SHP77 (cell line): ENCODE measurements around the gene IFNK.
"Not testable (repeated sequence)": the region's sequence is repeated elsewhere in the genome, so short reads cannot be mapped to it uniquely, and the experiment has no call there.

Experiments used
- DNase-seq, 2 experiments: peaks; one replicate each; lab custom pipeline; 2025; lab: John Stamatoyannopoulos, UW

IFNK gene, protein sequence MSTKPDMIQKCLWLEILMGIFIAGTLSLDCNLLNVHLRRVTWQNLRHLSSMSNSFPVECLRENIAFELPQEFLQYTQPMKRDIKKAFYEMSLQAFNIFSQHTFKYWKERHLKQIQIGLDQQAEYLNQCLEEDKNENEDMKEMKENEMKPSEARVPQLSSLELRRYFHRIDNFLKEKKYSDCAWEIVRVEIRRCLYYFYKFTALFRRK

DNA sequence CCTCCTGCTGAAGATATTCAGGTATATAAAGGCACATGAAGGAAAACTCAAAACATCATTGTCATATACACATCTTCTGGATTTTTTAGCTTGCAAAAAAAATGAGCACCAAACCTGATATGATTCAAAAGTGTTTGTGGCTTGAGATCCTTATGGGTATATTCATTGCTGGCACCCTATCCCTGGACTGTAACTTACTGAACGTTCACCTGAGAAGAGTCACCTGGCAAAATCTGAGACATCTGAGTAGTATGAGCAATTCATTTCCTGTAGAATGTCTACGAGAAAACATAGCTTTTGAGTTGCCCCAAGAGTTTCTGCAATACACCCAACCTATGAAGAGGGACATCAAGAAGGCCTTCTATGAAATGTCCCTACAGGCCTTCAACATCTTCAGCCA, at the start of gene IFNK:
Gene IFNK (plus strand): TSS at position 55 of the 400 bp plus-strand sequence. CDS start 47 bp downstream, at position 102.
- DNase-seq: no peak

- no peak for DNase-seq
Measured at GRCh38 chr9:27474305-27474704, 49.8 kb upstream of the IFNK start.

DNA sequence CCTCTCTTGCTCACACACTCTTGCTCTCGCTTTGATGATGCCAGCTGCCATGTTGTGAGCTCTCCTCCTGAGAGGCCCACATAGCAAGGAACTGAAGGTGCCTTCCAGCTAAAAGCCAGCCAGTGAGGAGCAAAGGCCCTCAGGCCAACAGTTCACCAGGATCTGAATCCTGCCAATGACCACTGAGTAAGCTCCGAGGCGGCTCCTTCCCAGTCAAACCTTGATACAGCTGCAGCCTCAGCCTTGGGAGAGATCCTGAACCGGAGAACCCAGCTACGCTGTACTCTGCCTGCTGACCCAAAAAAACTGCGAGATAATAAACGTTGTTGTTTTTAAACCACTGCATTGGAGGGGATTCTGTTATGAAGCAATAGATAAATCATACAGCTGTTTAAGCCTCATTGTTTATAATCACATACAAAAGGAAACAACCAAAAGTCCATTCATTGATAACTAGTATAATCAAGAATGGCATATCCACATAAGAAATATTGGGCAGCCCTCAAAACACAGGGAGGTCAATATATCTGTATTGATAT, 49.0 kb upstream of the IFNK start:
- DNase-seq: no peak

DNA sequence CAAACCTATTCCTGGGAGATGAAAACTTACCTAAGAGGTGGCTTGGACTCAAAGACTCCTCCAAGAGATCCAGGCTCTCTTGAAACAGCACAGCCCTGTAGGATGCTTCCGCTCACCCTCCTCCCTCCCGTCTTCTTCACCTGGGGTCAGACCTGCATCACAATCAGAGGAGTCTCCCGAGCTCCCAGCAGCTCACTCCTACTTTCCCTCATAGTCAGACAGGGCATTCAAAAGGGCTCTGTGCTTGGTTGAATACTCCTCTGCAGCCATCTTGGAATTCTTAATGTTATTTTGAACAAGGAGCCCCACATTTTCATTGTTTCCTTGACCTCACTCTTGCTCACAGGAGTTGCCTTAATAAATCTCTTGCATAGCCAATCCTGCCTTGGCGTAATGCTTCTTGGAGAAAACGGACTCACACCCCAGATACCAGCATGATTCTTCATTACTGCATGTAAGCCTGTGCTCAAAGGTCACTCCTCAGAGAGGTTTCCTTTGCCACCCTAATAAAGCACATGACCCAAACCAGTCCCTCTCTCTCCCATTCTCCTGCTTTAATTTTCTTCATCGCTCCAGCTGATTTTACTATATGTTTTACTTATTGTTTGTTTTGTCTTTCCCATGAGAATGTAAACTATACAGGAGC, 47.1 kb upstream of the IFNK start:
- no peak for DNase-seq

- no peak for DNase-seq
Measured at GRCh38 chr9:27478322-27478721, 45.8 kb upstream of the IFNK start.

DNA sequence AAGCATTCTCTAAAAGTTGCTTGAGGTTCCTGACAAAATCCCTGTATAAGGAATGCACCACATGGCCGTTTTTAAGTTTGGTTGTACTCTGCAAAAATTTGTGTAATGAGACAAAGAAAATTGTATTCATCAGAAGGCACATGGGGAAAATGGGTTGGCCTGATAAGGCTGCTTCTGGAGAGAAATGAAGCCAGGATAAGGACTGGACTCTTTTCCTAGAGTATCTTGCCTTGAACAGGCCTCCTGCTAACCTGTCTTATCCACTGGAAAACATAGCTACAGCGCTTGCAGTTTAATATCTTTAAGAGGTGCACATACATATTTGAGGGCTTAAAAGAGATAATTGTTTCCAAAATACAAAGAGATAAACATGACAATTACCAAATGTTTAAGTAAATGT, 41.4 kb upstream of the IFNK start:
- no peak for DNase-seq

DNA sequence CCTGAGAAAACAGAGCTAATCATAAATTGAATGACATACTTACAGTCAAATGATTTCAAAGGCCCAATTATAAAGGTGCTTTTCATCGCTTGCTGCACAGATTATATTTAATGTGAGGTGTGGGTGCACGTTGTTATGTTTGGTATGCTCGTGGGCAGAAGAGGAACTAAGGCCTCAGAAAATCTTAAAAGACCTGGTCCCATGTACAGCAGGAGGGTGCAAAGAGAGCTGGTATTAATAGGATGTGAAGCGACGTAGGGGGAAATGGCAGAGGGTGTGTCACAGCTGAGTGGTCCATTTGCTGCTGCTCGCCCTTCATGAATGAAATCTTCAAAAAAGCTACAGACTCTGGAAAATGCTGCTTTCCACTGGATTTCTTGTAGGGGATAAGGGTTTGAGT, 40.5 kb upstream of the IFNK start:
- no peak for DNase-seq

GRCh38 chr9:27485158-27485557, 38.9 kb upstream of the IFNK start:
- DNase-seq: no peak

GRCh38 chr9:27487128-27487640, 36.9 kb upstream of the IFNK start:
- DNase-seq: no peak

- no peak for DNase-seq
Measured at GRCh38 chr9:27487927-27488326, 36.2 kb upstream of the IFNK start.

- no peak for DNase-seq
Measured at GRCh38 chr9:27489087-27489876, 34.8 kb upstream of the IFNK start.

GRCh38 chr9:27491154-27491553, 32.9 kb upstream of the IFNK start:
- no peak for DNase-seq

DNA sequence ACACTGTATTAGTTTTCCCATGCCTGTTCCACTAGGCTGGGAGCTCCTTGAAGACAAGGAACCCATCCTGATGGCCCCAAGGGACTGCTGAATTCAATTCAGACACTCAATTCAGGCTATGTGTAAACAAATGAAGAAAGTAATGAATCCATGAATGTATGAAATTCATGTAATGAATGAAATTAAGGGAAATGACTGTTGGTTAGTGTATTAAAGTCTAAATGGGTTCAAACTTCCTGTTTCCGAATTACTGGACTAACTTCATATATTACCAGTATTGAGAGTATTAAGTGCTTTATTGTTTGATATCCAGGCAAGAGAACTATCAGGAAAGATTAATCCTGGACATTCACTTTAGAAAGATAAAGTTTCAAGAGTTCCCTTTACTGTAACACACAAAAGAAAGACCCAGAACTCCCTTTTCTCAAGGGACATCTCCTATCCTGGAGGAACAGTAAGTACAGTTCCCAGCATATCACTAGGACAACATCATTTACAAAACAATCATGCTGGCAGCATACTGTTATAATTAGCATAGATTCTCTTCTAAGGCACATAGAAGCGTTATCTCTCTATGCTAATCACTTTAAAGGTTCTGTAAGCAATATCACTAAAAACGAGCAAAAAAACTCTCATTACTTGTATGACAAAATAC, 28.5 kb upstream of the IFNK start:
- no peak for DNase-seq

GRCh38 chr9:27496135-27496504, 28.0 kb upstream of the IFNK start:
- no peak for DNase-seq

- DNase-seq: no peak
Measured at GRCh38 chr9:27497883-27498417, 26.1 kb upstream of the IFNK start.

- DNase-seq: no peak
Measured at GRCh38 chr9:27499451-27499850, 24.6 kb upstream of the IFNK start.

- not testable (repeated sequence) for DNase-seq
Measured at GRCh38 chr9:27500902-27501301, 23.2 kb upstream of the IFNK start.

GRCh38 chr9:27503623-27504022, 20.5 kb upstream of the IFNK start:
- no peak for DNase-seq

DNA sequence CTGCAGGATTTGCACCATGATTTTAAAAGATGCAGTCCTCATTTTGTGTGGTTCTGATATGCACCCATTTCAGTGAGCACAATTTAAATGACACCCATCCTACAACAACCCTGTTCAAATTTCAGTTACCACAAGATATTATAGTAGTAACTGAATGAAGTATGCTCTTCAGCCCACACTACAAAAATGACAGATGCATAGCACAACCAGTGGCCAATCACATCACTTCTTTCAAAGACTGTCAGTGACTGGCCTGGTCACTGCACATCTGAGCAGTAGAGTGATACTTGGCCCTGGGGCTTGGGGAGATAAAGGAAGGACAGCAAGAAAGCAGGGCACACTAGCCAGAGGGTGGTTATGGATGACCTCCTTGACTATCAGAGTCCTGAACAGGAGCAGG, 19.8 kb upstream of the IFNK start:
- DNase-seq: no peak

GRCh38 chr9:27505744-27506161, 18.3 kb upstream of the IFNK start:
- DNase-seq: no peak

DNA sequence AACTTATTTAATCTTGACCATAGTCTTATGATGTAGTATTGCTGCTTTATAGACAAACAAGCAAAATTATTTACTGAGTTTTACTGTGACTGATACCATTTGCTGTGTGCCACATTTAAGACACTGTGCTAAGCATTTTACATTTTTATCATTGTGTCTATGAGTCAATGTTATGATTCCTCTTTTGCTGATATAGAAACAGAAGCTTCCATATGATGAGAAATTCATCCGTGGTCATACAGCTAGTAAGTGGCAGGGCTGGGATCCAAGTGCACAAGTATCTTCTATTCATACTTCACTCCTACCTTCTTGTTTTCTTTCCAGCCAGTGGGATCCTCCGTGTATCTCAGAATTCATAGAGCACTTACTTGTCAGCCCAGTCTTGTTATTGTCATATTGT, 17.1 kb upstream of the IFNK start:
- DNase-seq: no peak

DNA sequence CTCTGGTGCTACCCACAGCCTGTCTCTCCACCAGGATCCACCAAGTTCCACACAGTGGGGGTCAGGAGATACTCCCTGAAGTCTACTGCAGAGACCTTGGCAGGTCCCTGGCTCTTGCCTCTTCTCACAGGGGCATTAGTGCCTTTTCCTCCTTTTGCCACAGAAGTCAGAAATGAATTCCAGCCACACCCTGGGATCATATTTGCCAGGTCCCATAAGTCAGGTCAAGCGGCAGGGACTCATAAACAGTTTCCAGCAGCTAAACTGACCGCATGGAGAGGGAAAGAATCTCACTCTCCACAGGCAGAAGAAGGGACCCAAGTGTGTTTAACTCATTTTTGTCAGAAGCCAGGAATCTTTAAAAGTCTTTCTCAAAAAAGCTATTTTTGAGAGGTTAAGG, 13.3 kb upstream of the IFNK start:
- DNase-seq: no peak
